LNCAP (cell line): ENCODE measurements around the gene SPATA31D3.
"Not testable (repeated sequence)": the region's sequence is repeated elsewhere in the genome, so short reads cannot be mapped to it uniquely, and the experiment has no call there.

ENCODE experiments used
- CTCF ChIP-seq: fragments of 450-650 bp; IDR thresholded peaks from 2 replicates; pipeline ENCODE4 v1.5.1; 2017; ENCODE audit warnings: mild to moderate bottlenecking

The SPATA31D3 gene

GRCh38 chr9:81986051-81986450 lies 42.8 kb downstream of the SPATA31D3 start:
- TF ChIP-seq CTCF = no peak

- not testable (repeated sequence) for TF ChIP-seq CTCF
Observed at GRCh38 chr9:81988472-81988871, 45.2 kb downstream of the SPATA31D3 start, which contains the start of gene SPATA31D1. Gene SPATA31D1 (plus strand): TSS chr9:81988772. CDS start chr9:81988819, 47 bp downstream.

- no peak for TF ChIP-seq CTCF
Observed at GRCh38 chr9:81989700-81990099, 46.4 kb downstream of the SPATA31D3 start.

- no peak for TF ChIP-seq CTCF
Observed at GRCh38 chr9:81993656-81994055, 50.4 kb downstream of the SPATA31D3 start.
